NCI-H2029 (cell line): ENCODE measurements around the gene CYP4V2.

Experiments
- DNase-seq: peaks from one replicate; lab custom pipeline; 2025; lab: John Stamatoyannopoulos, UW

Gene CYP4V2

GRCh38 chr4:186189656-186190055, 1.7 kb upstream of the CYP4V2 start:
- no peak for DNase-seq

GRCh38 chr4:186190581-186191199, 677 bp upstream of the CYP4V2 start:
- no peak for DNase-seq

GRCh38 chr4:186192066-186192612, 772 bp downstream of the CYP4V2 start:
- no peak for DNase-seq

- no peak for DNase-seq
These were observed 2.5 kb downstream of the CYP4V2 start for GRCh38 chr4:186193851-186194250.

- DNase-seq, result no peak
These were observed 4.7 kb downstream of the CYP4V2 start for GRCh38 chr4:186196063-186196462.

- DNase-seq, result no peak
These were observed 9.1 kb downstream of the CYP4V2 start for GRCh38 chr4:186200516-186200915.

- no peak for DNase-seq
These were observed 9.6 kb downstream of the CYP4V2 start for GRCh38 chr4:186201010-186201409.

GRCh38 chr4:186201535-186202230, 10.3 kb downstream of the CYP4V2 start:
- peak; percentile 61 for DNase-seq

- no peak for DNase-seq
These were observed 11.2 kb downstream of the CYP4V2 start for GRCh38 chr4:186202490-186203140.

GRCh38 chr4:186203406-186203805, 12.0 kb downstream of the CYP4V2 start:
- no peak for DNase-seq

GRCh38 chr4:186204103-186204559, 12.8 kb downstream of the CYP4V2 start:
- no peak for DNase-seq

- no peak for DNase-seq
These were observed 13.3 kb downstream of the CYP4V2 start for GRCh38 chr4:186204686-186205085.

GRCh38 chr4:186205156-186205555, 13.8 kb downstream of the CYP4V2 start:
- DNase-seq, result no peak

GRCh38 chr4:186216465-186217024, 25.2 kb downstream of the CYP4V2 start:
- DNase-seq, result no peak

GRCh38 chr4:186217733-186218293, 26.4 kb downstream of the CYP4V2 start:
- no peak for DNase-seq

GRCh38 chr4:186221624-186222023, 30.3 kb downstream of the CYP4V2 start:
- no peak for DNase-seq

GRCh38 chr4:186225848-186226247, 34.5 kb downstream of the CYP4V2 start:
- DNase-seq, result no peak

- DNase-seq, result no peak
These were observed 35.3 kb downstream of the CYP4V2 start for GRCh38 chr4:186226521-186227189.

GRCh38 chr4:186227221-186227620, 35.9 kb downstream of the CYP4V2 start, which contains the start of gene KLKB1:
TSS of gene KLKB1 (plus strand) at chr4:186227507. CDS start at chr4:186228196, 689 bp downstream.
- peak; percentile 49 for DNase-seq

GRCh38 chr4:186227744-186228513, 36.6 kb downstream of the CYP4V2 start:
- no peak for DNase-seq

GRCh38 chr4:186228514-186228894, 37.1 kb downstream of the CYP4V2 start:
- no peak for DNase-seq
